ENCODE measurements around the gene ADCY1. TPM values are rescaled to one million over a fixed set of nuclear protein-coding genes. Genes with fewer than 3 reads are reported as not detected.

The ADCY1 gene
- total RNA-seq, 1 donor = under 0.01 TPM

GRCh38 chr7:45663965-45664633 is 89.9 kb downstream of the ADCY1 start:
- DNase-seq (ENCODE audit: low read depth) = no peak
- H3K4me3 ChIP-seq (ENCODE audit: low read depth, low read length) = no peak overlapping the region
- no peak for TF ChIP-seq CTCF (IDR thresholded peaks at IDR 0.05; ENCODE audit: insufficient read depth, low read depth, low read length)

GRCh38 chr7:45665172-45665571 is 91.0 kb downstream of the ADCY1 start:
- no peak for TF ChIP-seq CTCF (IDR thresholded peaks at IDR 0.05; ENCODE audit: insufficient read depth, low read depth, low read length)
- H3K4me3 ChIP-seq (ENCODE audit: low read depth, low read length) = no peak overlapping the region
- DNase-seq (ENCODE audit: low read depth) = no peak

- TF ChIP-seq CTCF (IDR thresholded peaks at IDR 0.05; ENCODE audit: insufficient read depth, low read depth, low read length) = no peak
- no peak for DNase-seq (ENCODE audit: low read depth)
- H3K4me3 ChIP-seq (ENCODE audit: low read depth, low read length) = no peak overlapping the region
These were observed 96.1 kb downstream of the ADCY1 start for GRCh38 chr7:45670227-45670626.

- no peak for TF ChIP-seq CTCF (IDR thresholded peaks at IDR 0.05; ENCODE audit: insufficient read depth, low read depth, low read length)
- H3K4me3 ChIP-seq (ENCODE audit: low read depth, low read length) = no peak overlapping the region
- no peak for DNase-seq (ENCODE audit: low read depth)
These were observed 96.5 kb downstream of the ADCY1 start for GRCh38 chr7:45670717-45671116.

- no peak for TF ChIP-seq CTCF (IDR thresholded peaks at IDR 0.05; ENCODE audit: insufficient read depth, low read depth, low read length)
- H3K4me3 ChIP-seq (ENCODE audit: low read depth, low read length) = no peak overlapping the region
- no peak for DNase-seq (ENCODE audit: low read depth)
These were observed 103.2 kb downstream of the ADCY1 start for GRCh38 chr7:45677311-45677900.

GRCh38 chr7:45679516-45679915 is 105.3 kb downstream of the ADCY1 start:
- TF ChIP-seq CTCF (IDR thresholded peaks at IDR 0.05; ENCODE audit: insufficient read depth, low read depth, low read length) = no peak
- no peak for DNase-seq (ENCODE audit: low read depth)

More at GRCh38 chr7:45679516-45679915, 105.3 kb downstream of the ADCY1 start:
- no peak overlapping the region for H3K4me3 ChIP-seq (ENCODE audit: low read depth, low read length)
